ENCODE measurements around the gene OR6S1. TPM values are rescaled to one million over a fixed set of nuclear protein-coding genes. Genes with fewer than 3 reads are reported as not detected.

Gene OR6S1
- total RNA-seq (not detected in 2 replicates), polyA plus RNA-seq (not detected in 2 replicates), polyA minus RNA-seq (not detected in 2 replicates), Bru-seq, nascent RNA (not detected), BruChase-seq, experiment 1, labeled RNA remaining after a 6-hour chase (not detected), BruChase-seq, experiment 2, labeled RNA remaining after a 2-hour chase (not detected)
- not detected in 2 replicates for polyA plus RNA-seq (2011; cell fraction: cytosol; rRNA removed)
- polyA plus RNA-seq (2011; cell fraction: nucleus; rRNA removed) = not detected in 2 replicates
- polyA plus RNA-seq (2012) = not detected in 2 replicates
- polyA minus RNA-seq (2011; cell fraction: cytosol; rRNA and poly(A)+ RNA removed) = not detected
- polyA minus RNA-seq (2011; cell fraction: nucleus; rRNA and poly(A)+ RNA removed) = not detected in 2 replicates
- long read RNA-seq = 0 reads

DNA sequence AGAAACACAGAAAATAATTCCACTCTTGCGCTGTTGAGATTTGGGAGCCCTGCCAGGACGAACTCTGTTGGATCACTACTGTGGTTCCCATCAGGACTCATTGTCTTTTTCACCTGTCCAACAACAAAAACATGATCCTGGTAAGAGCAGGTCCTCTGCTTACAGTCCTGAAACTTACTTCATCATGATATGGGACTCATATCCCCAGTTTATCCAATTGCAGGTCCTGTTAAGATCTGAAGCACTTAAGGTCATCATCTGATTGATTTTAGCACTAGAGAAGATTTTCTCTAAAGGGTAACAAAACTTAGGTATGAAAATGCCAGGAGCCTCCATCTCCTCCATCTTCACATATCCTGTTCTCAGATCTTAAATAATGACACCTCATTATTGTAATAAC, at the start of gene OR6S1:
Gene OR6S1 (minus strand): TSS at position 101 of the 400 bp plus-strand sequence. CDS start 0 bp downstream, at position 101.
- FAIRE-seq (no peak), DNase-seq (ENCODE audit: low read depth, low spot score) (no peak)
- CTCF ChIA-PET = no interaction called here
- no peaks in the 10 kb centered on the region for H4K20me1 ChIP-seq (replicated peaks; ENCODE audit: control insufficient read depth, extremely low read depth, insufficient read depth, low read length)
- POLR2A ChIA-PET = no interaction called here
- no peaks in the 10 kb centered on the region for H3K79me2 ChIP-seq (ENCODE audit: control insufficient read depth, insufficient read depth, low read length)
- no peak within 1 kb of the TSS for H3K27ac ChIP-seq (ENCODE audit: insufficient read depth, low read depth, low read length)
- intact Hi-C loops (cut with micrococcal nuclease) = no loop called here
- H3K4me1 ChIP-seq (ENCODE audit: control insufficient read depth, extremely low read depth, insufficient read depth, low read length) = no peaks in the 10 kb centered on the region
- no peak within 1 kb of the TSS for H3K4me3 ChIP-seq (replicated peaks in 1 of 3; ENCODE audit: insufficient read depth in 1 of 3, low read depth in 1 of 3, low read length in 3 of 3)
- no peaks in the 10 kb centered on the region for H3K36me3 ChIP-seq (ENCODE audit: control insufficient read depth in 2 of 2, extremely low read depth in 1 of 2, insufficient read depth in 2 of 2, low read length in 2 of 2)
- no peaks in the 10 kb centered on the region for H3K9me3 ChIP-seq (replicated peaks; ENCODE audit: control insufficient read depth, insufficient read depth, low read length)
- dilution Hi-C loops (cut with MboI; ENCODE audit: extremely low pct_ligation_motif_present, low sequenced_read_pairs) = no loop called here
- no peak within 1 kb of the TSS for H3K4me2 ChIP-seq (ENCODE audit: insufficient read depth, low read length)
- no peak for TF ChIP-seq GATA2 (IDR thresholded peaks at IDR 0.05; ENCODE audit: insufficient read depth, insufficient read length, low read depth, low read length)
- no peak for TF ChIP-seq JUN (IDR thresholded peaks at IDR 0.05; ENCODE audit: borderline replicate concordance, insufficient read depth, insufficient read length, low read depth)
- TF ChIP-seq POLR2A (IDR thresholded peaks at IDR 0.05; ENCODE audit: low read depth, low read length) = no peak
- TF ChIP-seq, protein P1, sequence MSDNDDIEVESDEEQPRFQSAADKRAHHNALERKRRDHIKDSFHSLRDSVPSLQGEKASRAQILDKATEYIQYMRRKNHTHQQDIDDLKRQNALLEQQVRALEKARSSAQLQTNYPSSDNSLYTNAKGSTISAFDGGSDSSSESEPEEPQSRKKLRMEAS (IDR thresholded peaks at IDR 0.05; ENCODE audit: insufficient read depth, insufficient read length) = no peak
- no peak for TF ChIP-seq MYC (IDR thresholded peaks at IDR 0.05; ENCODE audit: low read depth, low read length)
- TF ChIP-seq EZH2 (IDR thresholded peaks at IDR 0.05; ENCODE audit: borderline replicate concordance, low read depth, low read length, severe bottlenecking) = no peak
- TF ChIP-seq FOS (IDR thresholded peaks at IDR 0.05; ENCODE audit: borderline replicate concordance, insufficient read depth, low read length) = no peak
- no peak for TF ChIP-seq CTCF (IDR thresholded peaks at IDR 0.05; ENCODE audit: extremely low read depth in 1 of 2, insufficient read depth in 1 of 2, low read depth in 1 of 2, low read length in 2 of 2)
- TF ChIP-seq POLR2AphosphoS5 (IDR thresholded peaks at IDR 0.05; ENCODE audit: insufficient read depth, low read depth, low read length) = no peak
- peaks cover 10 to 12% of the 10 kb centered on the region in 2 experiments for H3K27me3 ChIP-seq (ENCODE audit: control insufficient read depth in 2 of 2, insufficient read depth in 2 of 2, low read length in 2 of 2)
- BruUV-seq (replicated peaks) = no TSS peak
- H3K9me1 ChIP-seq (replicated peaks; ENCODE audit: control insufficient read depth, extremely low read depth, insufficient read depth, low read length) = no peaks in the 10 kb centered on the region
- H2AFZ ChIP-seq (ENCODE audit: low read depth, low read length) = no peak within 1 kb of the TSS
- H3K9ac ChIP-seq (replicated peaks; ENCODE audit: extremely low read depth, insufficient read depth, low read length) = no peak within 1 kb of the TSS
